Mucosa of descending colon (tissue), 3 donors: Measurements from ENCODE around the gene LIG3. TPM values are rescaled to one million over a fixed set of nuclear protein-coding genes. Genes with fewer than 3 reads are reported as not detected.
A peak's percentile ranks its signal among the peaks of the same experiment; 100 is the strongest.
"Not testable (repeated sequence)": the region's sequence is repeated elsewhere in the genome, so short reads cannot be mapped to it uniquely, and the experiment has no call there.

Source experiments
- ATAC-seq: fragments of 200-7000 bp; cut with Tn5 transposase; one replicate; pipeline ENCODE4 v1.9.1; 2020; ENCODE audit warnings: mild to moderate bottlenecking, moderate library complexity
- DNase-seq, 3 donors: peaks; one replicate each; pipeline ENCODE4 v3.0.0-alpha.2; 2020
- H3K36me3 ChIP-seq: fragments of 200-600 bp; one replicate; pipeline ENCODE4 v1.8.0; 2021; ENCODE audit warnings: low read depth, mild to moderate bottlenecking
- H3K4me1 ChIP-seq: fragments of 200-600 bp; one replicate; pipeline ENCODE4 v1.8.0; 2021; ENCODE audit warnings: low read depth, mild to moderate bottlenecking
- H3K4me3 ChIP-seq: fragments of 200-600 bp; one replicate; pipeline ENCODE4 v1.8.0; 2021; ENCODE audit warnings: mild to moderate bottlenecking
- H3K9me3 ChIP-seq: fragments of 200-600 bp; one replicate; pipeline ENCODE4 v1.8.0; 2021; ENCODE audit warnings: mild to moderate bottlenecking
- intact Hi-C, 2 donors: fragments of 100-400 bp; cut with DNase I in 1 of 2; cut with micrococcal nuclease in 1 of 2; formaldehyde crosslinking; loops; one replicate each; pipeline versions ENCODE4 v1.11.0 to v1.11.1; 2022; cut with DNase I, micrococcal nuclease
- total RNA-seq, 3 donors: library from RNA; stranded (reverse); fragmentation: NEBNext Ultra II Directional in 2 of 3; extraction: Animal tissue kit (Norgen Biotek cat#: 25700) in 2 of 3; gene quantifications; one replicate each; pipeline versions ENCODE4 v1.2.1 to v1.2.4, GENCODE V29; 2021 to 2023
- TF ChIP-seq, protein P1 (sequence below): fragments of 200-600 bp; IDR thresholded peaks from one replicate; pipeline ENCODE4 v1.8.0; 2022; ENCODE audit warnings: antibody characterized with exemption, mild to moderate bottlenecking
- donor health status: DM: no; HTN: no; CAD: no; lungs with moderate emphysema.
- donor health status: DM: no; HTN: no; CAD: no.
- donor health status: DM: no; HTN: yes; CAD: no.

LIG3 gene
- total RNA-seq, 3 donors from 2014 or later = 29.4 to 48.9 (median 35.3) TPM

DNA sequence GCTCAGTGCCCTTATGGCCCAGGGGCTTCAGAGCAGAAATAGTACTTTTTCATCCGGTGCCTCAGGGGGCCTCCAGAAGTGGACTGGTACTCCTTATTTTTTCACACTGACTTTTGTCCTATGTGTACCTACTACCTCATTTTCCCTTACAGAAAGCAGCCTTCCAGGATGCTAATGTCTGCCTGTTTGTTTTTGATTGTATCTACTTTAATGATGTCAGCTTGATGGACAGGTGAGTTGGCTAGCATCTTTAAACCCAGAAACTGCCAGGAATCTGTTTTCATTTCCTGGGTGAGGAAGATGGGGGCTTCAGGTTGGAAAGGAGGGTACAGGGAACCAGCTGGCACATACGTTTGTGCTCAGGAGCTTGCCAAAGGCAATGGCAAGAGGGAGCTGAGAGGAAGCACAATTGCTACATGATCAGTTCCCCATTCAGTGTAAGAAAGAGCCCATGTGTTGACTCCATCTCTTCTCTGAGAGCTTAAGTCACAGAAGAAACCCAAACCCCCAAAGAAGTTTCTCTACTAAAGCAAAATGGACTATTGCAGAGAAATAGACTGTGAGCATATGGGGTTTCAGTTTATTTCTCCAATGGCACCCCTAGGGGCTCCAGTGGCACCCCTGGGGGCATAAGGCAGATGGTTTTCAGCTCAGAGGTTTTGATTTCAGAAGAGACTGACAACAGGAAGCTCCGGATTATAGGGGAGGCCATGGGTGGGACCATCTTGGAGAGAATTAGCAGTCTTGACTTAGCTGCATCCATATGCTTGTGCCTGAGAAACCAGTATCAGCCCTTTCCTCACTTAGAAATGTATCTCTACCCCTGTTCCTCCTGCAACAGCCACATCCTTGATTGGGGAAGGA is 16.3 kb downstream of the LIG3 start:
- TF ChIP-seq, protein P1, sequence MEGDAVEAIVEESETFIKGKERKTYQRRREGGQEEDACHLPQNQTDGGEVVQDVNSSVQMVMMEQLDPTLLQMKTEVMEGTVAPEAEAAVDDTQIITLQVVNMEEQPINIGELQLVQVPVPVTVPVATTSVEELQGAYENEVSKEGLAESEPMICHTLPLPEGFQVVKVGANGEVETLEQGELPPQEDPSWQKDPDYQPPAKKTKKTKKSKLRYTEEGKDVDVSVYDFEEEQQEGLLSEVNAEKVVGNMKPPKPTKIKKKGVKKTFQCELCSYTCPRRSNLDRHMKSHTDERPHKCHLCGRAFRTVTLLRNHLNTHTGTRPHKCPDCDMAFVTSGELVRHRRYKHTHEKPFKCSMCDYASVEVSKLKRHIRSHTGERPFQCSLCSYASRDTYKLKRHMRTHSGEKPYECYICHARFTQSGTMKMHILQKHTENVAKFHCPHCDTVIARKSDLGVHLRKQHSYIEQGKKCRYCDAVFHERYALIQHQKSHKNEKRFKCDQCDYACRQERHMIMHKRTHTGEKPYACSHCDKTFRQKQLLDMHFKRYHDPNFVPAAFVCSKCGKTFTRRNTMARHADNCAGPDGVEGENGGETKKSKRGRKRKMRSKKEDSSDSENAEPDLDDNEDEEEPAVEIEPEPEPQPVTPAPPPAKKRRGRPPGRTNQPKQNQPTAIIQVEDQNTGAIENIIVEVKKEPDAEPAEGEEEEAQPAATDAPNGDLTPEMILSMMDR = no peak
- no peak for DNase-seq
- Histone ChIP-seq H3K4me1 (peaks cover under 1% of the 10 kb centered on the region), H3K9me3 (no peaks in the 10 kb centered on the region), H3K36me3 (peaks cover 8% of the 10 kb centered on the region), H3K4me3 (no peak overlapping the region)
- intact Hi-C loops = loop anchor here (5.0 to 10.0 kb wide), 2 partner anchors 98 to 121 kb away; partner anchors contain the start of gene RAD51D (in 1 of the 2)
- ATAC-seq = no peak

GRCh38 chr17:34997355-34997862 is 17.1 kb downstream of the LIG3 start:
- ATAC-seq (peak; percentile 8), DNase-seq (peak in 1 of 3 donors; percentile 46)
- H3K4me1 ChIP-seq = no peaks in the 10 kb centered on the region
- H3K4me3 ChIP-seq = no peak overlapping the region
- H3K9me3 ChIP-seq = no peaks in the 10 kb centered on the region
- peaks cover 3% of the 10 kb centered on the region for H3K36me3 ChIP-seq
- intact Hi-C loops = loop anchor here (5.0 to 10.0 kb wide), 2 partner anchors 97 to 120 kb away; partner anchors contain the start of gene RAD51D (in 1 of the 2)
- TF ChIP-seq, protein P1 = no peak

DNA sequence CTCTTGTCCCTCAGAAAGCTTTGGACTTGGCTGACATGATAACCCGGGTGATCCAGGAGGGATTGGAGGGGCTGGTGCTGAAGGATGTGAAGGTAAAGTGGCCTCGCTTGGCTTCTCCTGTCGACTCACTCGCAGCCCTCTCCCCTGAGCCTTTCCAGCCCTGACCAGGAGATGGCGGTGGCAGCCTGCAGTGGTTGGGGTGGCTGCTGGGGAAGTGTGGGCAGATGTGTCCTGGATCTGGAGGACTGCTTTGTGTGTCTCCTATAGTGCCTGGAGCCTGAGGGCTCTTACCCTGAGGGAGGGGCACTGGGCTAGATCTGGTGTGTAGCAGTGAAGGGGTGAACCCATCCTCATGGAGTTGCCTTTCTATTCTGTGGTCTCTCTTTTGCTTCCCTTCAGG is 17.9 kb downstream of the LIG3 start:
- DNase-seq (peak; percentile 78 to 87 (median 80)), ATAC-seq (peak; percentile 93)
- no peak overlapping the region for H3K4me3 ChIP-seq
- H3K9me3 ChIP-seq = no peaks in the 10 kb centered on the region
- intact Hi-C loops = loop anchor here (5.0 to 10.0 kb wide), 2 partner anchors 97 to 119 kb away; partner anchors contain the start of gene RAD51D (in 1 of the 2)
- H3K36me3 ChIP-seq = peaks cover 3% of the 10 kb centered on the region
- TF ChIP-seq, protein P1 = peak; percentile 74
- no peaks in the 10 kb centered on the region for H3K4me1 ChIP-seq

DNA sequence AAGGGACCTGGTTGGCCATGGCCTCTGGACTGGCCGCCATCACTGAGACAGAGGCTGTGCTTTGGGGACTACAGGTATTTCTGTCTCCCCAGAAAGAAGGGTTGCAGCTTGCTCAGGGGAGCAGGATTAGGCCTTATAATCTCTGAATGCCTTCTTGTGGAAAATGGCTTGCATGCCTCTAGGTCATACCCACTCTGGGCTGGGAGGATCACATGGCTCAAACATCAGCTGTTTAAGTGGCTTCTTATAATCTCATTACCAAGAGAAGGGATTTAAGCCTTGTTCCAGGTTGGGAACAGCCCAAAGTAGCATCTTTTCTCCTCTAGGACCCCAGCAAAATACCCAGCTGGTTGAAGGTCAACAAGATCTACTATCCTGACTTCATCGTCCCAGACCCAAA is 19.1 kb downstream of the LIG3 start:
- H3K4me1 ChIP-seq = no peaks in the 10 kb centered on the region
- no peak for ATAC-seq
- intact Hi-C loops = loop anchor here (5.0 to 10.0 kb wide), 2 partner anchors 95 to 118 kb away; partner anchors contain the start of gene RAD51D (in 1 of the 2)
- H3K9me3 ChIP-seq = no peaks in the 10 kb centered on the region
- TF ChIP-seq, protein P1 = no peak
- no peak for DNase-seq
- H3K36me3 ChIP-seq = peaks cover 2% of the 10 kb centered on the region
- H3K4me3 ChIP-seq = no peak overlapping the region

- DNase-seq, H3K4me1 ChIP-seq, H3K36me3 ChIP-seq, H3K9me3 ChIP-seq, H3K4me3 ChIP-seq, ATAC-seq, intact Hi-C loops: not testable (repeated sequence)
Measured at GRCh38 chr17:35000965-35001364, 20.7 kb downstream of the LIG3 start.

DNA sequence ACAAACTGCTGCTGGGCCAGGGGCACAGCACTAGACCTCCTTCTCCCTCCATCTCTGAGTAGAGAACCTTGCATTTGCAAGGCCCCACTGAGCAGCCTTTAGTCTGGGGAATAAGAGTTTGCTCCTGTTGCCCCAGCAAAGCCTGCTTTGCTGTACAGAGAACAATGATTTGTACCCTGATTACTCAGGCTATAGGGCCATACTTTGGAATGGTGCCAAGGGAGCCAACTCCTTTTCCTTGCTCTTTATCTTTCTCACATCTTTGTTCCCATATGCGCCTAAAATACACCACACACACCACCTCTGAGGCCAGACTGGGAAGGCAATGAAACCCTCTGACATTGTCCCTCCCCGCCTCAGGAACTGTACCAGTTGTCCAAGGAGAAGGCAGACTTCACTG is 21.2 kb downstream of the LIG3 start:
- no peak for DNase-seq
- Histone ChIP-seq H3K36me3 (no peaks in the 10 kb centered on the region), H3K4me3 (no peak overlapping the region), H3K9me3 (no peaks in the 10 kb centered on the region), H3K4me1 (no peaks in the 10 kb centered on the region)
- no peak for ATAC-seq
- intact Hi-C loops = no loop called here
- TF ChIP-seq, protein P1 = no peak
